Transverse colon (tissue), 4 donors: ENCODE measurements around the gene ADCY2. TPM values are rescaled to one million over a fixed set of nuclear protein-coding genes. Genes with fewer than 3 reads are reported as not detected.

ENCODE experiments used
- DNase-seq: peaks from one replicate; pipeline ENCODE4 v3.0.0-alpha.2; 2019
- H3K27ac ChIP-seq, 4 donors: fragments of 200-600 bp; sonication (generic); 2 replicates each; pipeline ENCODE4 v1.5.1; 2016 to 2018; ENCODE audit warnings: inconsistent platforms in 4 of 4
- H3K27me3 ChIP-seq: fragments of 200-600 bp; sonication (generic); 2 replicates; pipeline ENCODE4 v1.5.1; 2017; ENCODE audit warnings: inconsistent platforms
- H3K36me3 ChIP-seq, 4 donors: fragments of 200-600 bp; sonication (generic); 2 replicates each; pipeline ENCODE4 v1.5.1; 2017 to 2019; ENCODE audit warnings: inconsistent platforms in 4 of 4
- H3K4me1 ChIP-seq, 4 donors: fragments of 200-600 bp; sonication (generic); 2 replicates each; pipeline ENCODE4 v1.5.1; 2017 to 2020; ENCODE audit warnings: inconsistent platforms in 4 of 4
- H3K4me3 ChIP-seq, 4 donors: fragments of 200-600 bp; sonication (generic); 1 replicate in 1 of 4; 2 replicates in 3 of 4; pipeline versions ENCODE4 v1.5.1 to v1.6.1; 2017 to 2019; ENCODE audit warnings: inconsistent platforms in 4 of 4
- H3K9me3 ChIP-seq, 2 donors: fragments of 200-600 bp; sonication (generic); 2 replicates each; pipeline ENCODE4 v1.5.1; 2017 to 2019; ENCODE audit warnings: inconsistent platforms in 2 of 2
- EP300 ChIP-seq: sonication (generic); formaldehyde crosslinking; IDR thresholded peaks from one replicate; pipeline ENCODE4 v1.6.1; 2017; ENCODE audit warnings: antibody characterized with exemption, low read depth
- POLR2A ChIP-seq: fragments of 450-650 bp; IDR thresholded peaks from one replicate; pipeline ENCODE4 v1.6.1; 2016; ENCODE audit warnings: antibody characterized with exemption, mild to moderate bottlenecking, moderate library complexity
- POLR2AphosphoS5 ChIP-seq, 3 donors: sonication (generic); formaldehyde crosslinking; IDR thresholded peaks; one replicate each; pipeline ENCODE4 v1.6.1; 2016; ENCODE audit warnings: antibody characterized with exemption in 3 of 3
- WGBS, 2 donors: methylation state at CpG; one replicate each; pipeline ENCODE4 v1.1.5; 2018; ENCODE audit warnings: low coverage in 1 of 2; 5-methylcytosine and 5-hydroxymethylcytosine counted together
- in situ Hi-C, 4 donors: fragments of 200-750 bp; cut with MboI; loops; one replicate each; pipeline versions ENCODE4 v1.15.0 to v1.15.1; 2017; ENCODE audit warnings: low sequenced_read_pairs in 3 of 4, low pct_ligation_motif_present in 1 of 4, low pct_unique_long_range_greater_than_20kb in 1 of 4
- intact Hi-C: fragments of 100-400 bp; cut with DNase I; formaldehyde crosslinking; loops from one replicate; pipeline ENCODE4 v1.15.1; 2023; ENCODE audit warnings: low total_unique reads
- total RNA-seq, 4 donors: library from RNA; depleted of rRNA; stranded (reverse); fragments of >200 nt; gene quantifications; one replicate each; pipeline ENCODE4 v1.1.0, GENCODE V29; 2016
- TF ChIP-seq, protein P1 (sequence below), 5 experiments: fragments of 200-600 bp in 3 of 5; fragments of 450-650 bp in 2 of 5; sonication (generic) in 3 of 5; IDR thresholded peaks; 1 replicate in 2 of 5; 2 replicates in 3 of 5; pipeline ENCODE4 v1.5.1; 2016 to 2017; ENCODE audit warnings: antibody characterized with exemption in 5 of 5, inconsistent platforms in 3 of 5, mild to moderate bottlenecking in 2 of 5, moderate library complexity in 1 of 5

The ADCY2 gene
- total RNA-seq, 4 donors from 2014 or later: 1.4 to 4.5 (median 3.1) TPM

DNA sequence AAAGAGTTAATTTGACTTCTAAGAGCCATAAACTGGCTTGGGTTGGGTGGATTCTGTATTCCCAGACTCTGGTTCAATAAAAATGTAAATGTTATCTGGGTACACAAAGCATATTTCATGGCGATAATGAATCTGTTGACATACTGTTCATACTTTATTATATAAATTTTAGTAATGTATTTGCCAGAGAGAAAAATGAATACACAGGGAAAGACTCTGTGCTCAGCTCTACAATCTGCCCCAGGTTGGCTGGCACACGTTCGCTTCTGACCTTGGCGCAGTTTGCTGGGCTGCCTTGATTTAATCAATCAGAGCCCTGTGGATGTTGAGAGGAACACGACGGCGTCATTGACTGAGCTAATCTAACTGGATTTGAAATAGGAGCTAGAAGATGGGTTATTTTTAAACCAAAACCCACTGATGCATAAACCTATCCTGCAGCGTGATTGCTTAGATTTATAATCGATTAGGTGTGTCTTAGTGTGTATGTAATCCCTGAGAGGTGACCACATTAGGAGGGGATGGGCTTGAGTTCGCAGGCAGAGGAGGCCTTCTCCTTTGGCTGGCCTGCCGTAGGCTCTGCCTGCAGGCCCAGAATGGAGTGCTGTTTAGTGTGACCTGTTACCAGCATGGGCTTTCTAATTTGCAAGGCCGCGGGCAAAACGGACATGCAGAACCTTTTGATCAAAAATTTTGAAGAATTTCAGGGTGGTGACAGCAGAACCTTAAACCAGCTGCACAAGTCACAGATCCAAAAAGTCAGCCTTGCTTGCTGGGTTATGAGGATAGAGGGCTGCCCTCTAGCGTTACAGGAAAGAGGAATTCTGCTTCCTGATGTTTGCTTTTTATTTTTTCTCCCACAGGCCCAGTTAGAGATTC is 3.9 kb upstream of the ADCY2 start:
- H3K27ac ChIP-seq: peak overlapping the region in 1 of 4 donors; percentile 23
- H3K36me3 ChIP-seq: no peaks in the 10 kb centered on the region
- intact Hi-C loops: loop anchor here (5.0 to 10.0 kb wide), 2 partner anchors 363 to 575 kb away; no protein-coding TSS in a partner anchor
- TF ChIP-seq, protein P1, sequence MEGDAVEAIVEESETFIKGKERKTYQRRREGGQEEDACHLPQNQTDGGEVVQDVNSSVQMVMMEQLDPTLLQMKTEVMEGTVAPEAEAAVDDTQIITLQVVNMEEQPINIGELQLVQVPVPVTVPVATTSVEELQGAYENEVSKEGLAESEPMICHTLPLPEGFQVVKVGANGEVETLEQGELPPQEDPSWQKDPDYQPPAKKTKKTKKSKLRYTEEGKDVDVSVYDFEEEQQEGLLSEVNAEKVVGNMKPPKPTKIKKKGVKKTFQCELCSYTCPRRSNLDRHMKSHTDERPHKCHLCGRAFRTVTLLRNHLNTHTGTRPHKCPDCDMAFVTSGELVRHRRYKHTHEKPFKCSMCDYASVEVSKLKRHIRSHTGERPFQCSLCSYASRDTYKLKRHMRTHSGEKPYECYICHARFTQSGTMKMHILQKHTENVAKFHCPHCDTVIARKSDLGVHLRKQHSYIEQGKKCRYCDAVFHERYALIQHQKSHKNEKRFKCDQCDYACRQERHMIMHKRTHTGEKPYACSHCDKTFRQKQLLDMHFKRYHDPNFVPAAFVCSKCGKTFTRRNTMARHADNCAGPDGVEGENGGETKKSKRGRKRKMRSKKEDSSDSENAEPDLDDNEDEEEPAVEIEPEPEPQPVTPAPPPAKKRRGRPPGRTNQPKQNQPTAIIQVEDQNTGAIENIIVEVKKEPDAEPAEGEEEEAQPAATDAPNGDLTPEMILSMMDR (IDR thresholded peaks at IDR 0.05): peak; percentile 45 to 53 (median 52)
- TF ChIP-seq POLR2A (no peak), POLR2AphosphoS5 (IDR thresholded peaks at IDR 0.05) (no peak), EP300 (no peak)
- no peak overlapping the region for H3K4me3 ChIP-seq
- WGBS, 2 donors: 45 to 48% methylated on average over 7 to 15 of the region's 15 CpGs
- H3K27me3 ChIP-seq: peaks cover 30% of the 10 kb centered on the region
- in situ Hi-C loops: loop anchor here in 2 of 4 donors (10.0 to 25.0 kb wide), 3 partner anchors 353 to 605 kb away; no protein-coding TSS in a partner anchor
- no peaks in the 10 kb centered on the region for H3K9me3 ChIP-seq
- no peak for DNase-seq
- H3K4me1 ChIP-seq: peaks cover 0 to 21% (median 9%) of the 10 kb centered on the region in 4 donors

DNA sequence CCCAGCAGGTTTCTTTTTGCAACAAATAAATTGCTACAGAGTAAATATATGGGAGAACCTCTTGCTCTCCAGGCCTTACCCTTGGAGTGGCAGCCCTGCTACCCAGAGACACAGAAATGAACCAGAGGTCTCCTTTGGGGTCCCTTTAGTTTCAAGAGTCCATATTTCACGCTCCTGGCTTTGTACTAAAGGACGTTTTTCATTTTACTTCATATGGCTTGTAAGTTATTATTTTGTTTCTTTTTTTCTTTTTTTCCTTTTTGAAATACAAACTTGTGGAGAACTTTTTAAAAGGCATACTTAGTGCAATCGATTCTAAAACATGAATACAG is 3.3 kb upstream of the ADCY2 start:
- H3K36me3 ChIP-seq: no peaks in the 10 kb centered on the region
- intact Hi-C loops (loop anchor here (5.0 to 10.0 kb wide), 2 partner anchors 362 to 575 kb away; no protein-coding TSS in a partner anchor), in situ Hi-C loops (loop anchor here in 2 of 4 donors (10.0 to 25.0 kb wide), 3 partner anchors 352 to 605 kb away; no protein-coding TSS in a partner anchor)
- H3K27me3 ChIP-seq: peaks cover 35% of the 10 kb centered on the region
- no peak overlapping the region for H3K4me3 ChIP-seq
- DNase-seq: no peak
- peaks cover 0 to 21% (median 9%) of the 10 kb centered on the region in 4 donors for H3K4me1 ChIP-seq
- H3K27ac ChIP-seq: no peak overlapping the region
- WGBS, 2 donors: 74 to 76% methylated on average over 3 of the region's 3 CpGs
- H3K9me3 ChIP-seq: no peaks in the 10 kb centered on the region
- TF ChIP-seq POLR2AphosphoS5 (IDR thresholded peaks at IDR 0.05) (no peak), EP300 (no peak), POLR2A (no peak)
- TF ChIP-seq, protein P1 (IDR thresholded peaks at IDR 0.05): no peak

DNA sequence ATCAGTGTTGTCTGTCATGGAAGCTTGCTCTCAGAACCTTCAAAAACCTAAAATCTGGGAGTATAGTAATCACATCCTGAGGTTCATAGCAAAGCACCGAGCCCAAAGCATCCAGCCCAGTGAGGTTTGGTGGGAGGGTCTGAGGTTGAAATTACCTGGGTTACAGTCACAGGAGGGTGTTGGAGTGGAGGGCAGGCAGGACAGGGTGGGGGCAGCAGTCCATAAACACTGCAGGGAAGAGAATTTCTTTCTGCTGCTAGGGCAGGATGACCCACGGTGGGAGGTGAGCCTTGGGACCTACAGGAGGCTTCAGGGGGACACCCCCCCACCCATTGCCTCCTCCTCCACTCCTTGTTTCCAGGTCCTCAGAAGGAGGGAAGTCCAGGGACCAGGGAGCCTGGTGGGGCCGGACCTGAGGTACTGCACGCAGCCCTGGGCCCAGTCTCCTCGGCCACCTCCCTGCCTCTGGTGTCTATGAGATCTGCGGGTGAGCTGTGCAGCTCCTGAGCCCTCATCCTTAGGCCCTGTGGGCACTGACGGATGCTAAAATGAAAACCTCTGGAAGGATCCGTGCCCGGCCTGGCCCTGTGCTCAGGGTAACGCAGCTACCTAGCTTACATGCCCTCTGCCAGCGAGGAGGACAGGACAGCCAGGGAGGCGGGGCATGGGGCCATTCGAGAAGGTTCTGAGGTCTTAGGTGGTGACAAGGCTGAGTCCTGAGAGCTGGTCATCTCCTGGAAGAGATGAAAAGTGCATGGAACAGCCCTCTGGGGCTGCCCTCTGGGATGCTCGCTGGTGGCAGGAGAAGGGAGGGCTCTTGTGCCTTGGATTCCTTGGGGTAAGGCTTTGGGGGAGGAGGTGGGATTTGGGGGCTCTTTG is 1.8 kb upstream of the ADCY2 start:
- intact Hi-C loops: loop anchor here (5.0 to 10.0 kb wide), 2 partner anchors 361 to 577 kb away; no protein-coding TSS in a partner anchor
- WGBS, 2 donors: 89% methylated on average over 14 of the region's 14 CpGs; no CpG with 5 or more reads in 1 of the 2 donors
- no peaks in the 10 kb centered on the region for H3K9me3 ChIP-seq

More for the DNA sequence above, 1.8 kb upstream of the ADCY2 start:
- Histone ChIP-seq H3K27me3 (peaks cover 50% of the 10 kb centered on the region), H3K27ac (peak overlapping the region in 2 of 4 donors; percentile 63 to 77), H3K36me3 (no peaks in the 10 kb centered on the region), H3K4me3 (no peak overlapping the region), H3K4me1 (peaks cover 0 to 21% (median 9%) of the 10 kb centered on the region in 4 donors)
- no peak for TF ChIP-seq POLR2AphosphoS5 (IDR thresholded peaks at IDR 0.05)
- no peak for TF ChIP-seq POLR2A
- TF ChIP-seq, protein P1 (IDR thresholded peaks at IDR 0.05): no peak
- no peak for TF ChIP-seq EP300
- no peak for DNase-seq
- in situ Hi-C loops: loop anchor here in 2 of 4 donors (10.0 to 25.0 kb wide), 3 partner anchors 351 to 607 kb away; no protein-coding TSS in a partner anchor
